Stomach smooth muscle (tissue), 2 donors: ENCODE results near the gene PVR.

Experiments used
- H3K27ac ChIP-seq: one replicate; pipeline ENCODE4 v1.7.0; 2013; ENCODE audit warnings: mild to moderate bottlenecking, low read length, inconsistent platforms
- H3K27me3 ChIP-seq, 2 donors: one replicate each; pipeline ENCODE4 v1.7.0; 2013; ENCODE audit warnings: low read length in 2 of 2; ENCODE audit not compliant: insufficient read depth in 2 of 2, control insufficient read depth in 1 of 2
- H3K36me3 ChIP-seq, 2 donors: one replicate each; pipeline ENCODE4 v1.7.0; 2013; ENCODE audit warnings: low read length in 2 of 2; ENCODE audit not compliant: control insufficient read depth in 2 of 2, insufficient read depth in 2 of 2
- H3K4me1 ChIP-seq: one replicate; pipeline ENCODE4 v1.7.0; 2013; ENCODE audit warnings: low read length; ENCODE audit not compliant: control insufficient read depth, insufficient read depth
- H3K4me3 ChIP-seq, 2 donors: one replicate each; pipeline ENCODE4 v1.7.0; 2013; ENCODE audit warnings: low read length in 2 of 2
- H3K9ac ChIP-seq, 2 donors: one replicate each; pipeline ENCODE4 v1.7.0; 2013; ENCODE audit warnings: low read length in 2 of 2, mild to moderate bottlenecking in 1 of 2
- H3K9me3 ChIP-seq, 2 donors: one replicate each; pipeline ENCODE4 v1.7.0; 2013; ENCODE audit warnings: low read length in 2 of 2; ENCODE audit not compliant: control insufficient read depth in 2 of 2
- donor health status: healthy.
- donor health status: Pancreatic carcinoma.

The PVR gene, protein sequence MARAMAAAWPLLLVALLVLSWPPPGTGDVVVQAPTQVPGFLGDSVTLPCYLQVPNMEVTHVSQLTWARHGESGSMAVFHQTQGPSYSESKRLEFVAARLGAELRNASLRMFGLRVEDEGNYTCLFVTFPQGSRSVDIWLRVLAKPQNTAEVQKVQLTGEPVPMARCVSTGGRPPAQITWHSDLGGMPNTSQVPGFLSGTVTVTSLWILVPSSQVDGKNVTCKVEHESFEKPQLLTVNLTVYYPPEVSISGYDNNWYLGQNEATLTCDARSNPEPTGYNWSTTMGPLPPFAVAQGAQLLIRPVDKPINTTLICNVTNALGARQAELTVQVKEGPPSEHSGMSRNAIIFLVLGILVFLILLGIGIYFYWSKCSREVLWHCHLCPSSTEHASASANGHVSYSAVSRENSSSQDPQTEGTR

DNA sequence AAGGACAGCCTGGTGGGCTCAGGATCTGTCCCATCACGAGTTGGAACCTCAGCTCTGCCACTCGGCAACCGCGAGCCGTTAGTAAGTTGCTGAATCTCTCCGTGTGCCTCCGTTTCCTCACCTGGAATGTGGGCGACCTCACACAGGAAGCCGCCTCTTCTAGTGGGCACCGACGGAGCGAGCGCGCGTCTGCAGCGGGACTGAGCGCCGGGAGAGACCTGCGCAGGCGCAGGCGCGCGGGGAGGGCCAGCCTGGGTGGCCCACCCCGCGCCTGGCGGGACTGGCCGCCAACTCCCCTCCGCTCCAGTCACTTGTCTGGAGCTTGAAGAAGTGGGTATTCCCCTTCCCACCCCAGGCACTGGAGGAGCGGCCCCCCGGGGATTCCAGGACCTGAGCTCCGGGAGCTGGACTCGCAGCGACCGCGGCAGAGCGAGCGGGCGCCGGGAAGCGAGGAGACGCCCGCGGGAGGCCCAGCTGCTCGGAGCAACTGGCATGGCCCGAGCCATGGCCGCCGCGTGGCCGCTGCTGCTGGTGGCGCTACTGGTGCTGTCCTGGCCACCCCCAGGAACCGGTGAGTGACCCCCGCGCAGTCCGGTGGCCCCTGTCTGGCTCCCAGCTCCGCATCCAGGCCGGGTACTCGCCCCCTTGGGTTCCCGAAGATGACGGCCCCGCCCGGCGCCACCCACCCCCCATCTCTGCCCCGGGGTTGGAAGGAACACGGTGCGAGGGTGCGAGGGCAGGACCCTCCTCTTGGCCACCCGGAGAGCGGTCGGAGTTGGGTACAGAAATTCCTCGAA lies at the start of gene PVR:
TSS of gene PVR (plus strand) at position 306 of the 797 bp plus-strand sequence. CDS start at position 493, 187 bp downstream.
- Histone ChIP-seq H3K27ac (no peak within 1 kb of the TSS), H3K9ac (peak within 1 kb of the TSS; percentile 73 to 82), H3K4me1 (peaks cover 11% of the 10 kb centered on the region), H3K4me3 (peak within 1 kb of the TSS; percentile 89 to 91), H3K36me3 (peaks cover 4 to 8% of the 10 kb centered on the region in 2 donors), H3K9me3 (no peaks in the 10 kb centered on the region), H3K27me3 (no peaks in the 10 kb centered on the region)

DNA sequence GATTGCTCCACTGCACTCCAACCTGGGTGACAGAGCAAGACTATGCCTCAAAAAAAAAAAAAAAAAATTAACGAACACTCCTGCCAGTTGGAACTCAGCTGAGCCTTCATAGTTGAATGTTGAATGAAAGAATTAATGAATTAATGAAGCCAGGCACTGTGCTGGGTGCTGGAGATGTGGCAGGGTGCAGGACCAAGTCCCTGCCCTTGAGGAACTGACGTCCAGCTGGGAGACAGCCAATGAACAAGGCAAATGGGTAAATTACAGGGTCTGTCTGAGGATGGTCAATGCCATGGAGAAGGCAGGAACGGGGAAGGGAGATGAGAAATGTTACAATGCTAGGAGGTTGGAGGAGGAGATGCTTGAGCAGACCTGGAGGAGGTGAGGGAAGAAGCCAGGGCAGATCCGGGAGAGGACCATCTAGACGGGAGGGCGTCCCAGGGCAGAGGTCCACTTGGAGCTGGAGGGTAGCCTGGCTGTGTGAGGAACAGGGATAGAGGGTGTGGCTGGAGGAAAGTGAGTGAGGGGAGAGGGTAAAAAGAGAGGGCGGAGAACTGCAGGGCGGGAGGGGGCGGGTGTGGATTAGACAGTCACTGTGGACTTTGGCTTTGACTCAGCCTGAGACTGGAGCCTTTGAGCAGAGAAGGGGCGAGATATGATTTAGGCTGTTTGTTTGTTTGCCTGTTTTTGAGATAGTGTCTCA lies 47.1 kb upstream of the PVR start:
- Histone ChIP-seq H3K4me3 (no peak overlapping the region), H3K9ac (no peak overlapping the region), H3K4me1 (no peaks in the 10 kb centered on the region), H3K27ac (no peak overlapping the region), H3K27me3 (peaks cover 3 to 17% of the 10 kb centered on the region in 2 donors), H3K9me3 (peaks cover 0 to 7% of the 10 kb centered on the region in 2 donors), H3K36me3 (no peaks in the 10 kb centered on the region)

DNA sequence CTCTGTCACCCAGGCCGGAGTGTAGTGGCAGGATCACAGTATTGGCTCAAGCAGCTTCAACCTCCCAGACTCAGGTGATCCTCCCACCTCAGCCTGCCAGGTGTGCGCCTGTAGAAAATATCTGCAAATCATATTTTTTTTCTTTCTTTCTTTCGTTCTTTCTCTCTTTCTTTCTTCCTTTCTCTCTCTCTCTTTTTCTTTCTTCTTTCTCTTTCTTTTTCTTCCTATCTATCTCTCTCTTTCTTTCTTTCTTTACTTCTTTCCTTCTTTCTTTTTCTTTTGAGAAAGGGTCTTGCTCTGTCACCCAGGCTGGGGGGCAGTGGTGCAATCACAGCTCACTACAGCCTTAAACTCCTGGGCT lies 46.6 kb upstream of the PVR start:
- H3K4me1 ChIP-seq, result no peaks in the 10 kb centered on the region
- no peak overlapping the region for H3K9ac ChIP-seq
- H3K9me3 ChIP-seq, result peaks cover 0 to 7% of the 10 kb centered on the region in 2 donors
- no peaks in the 10 kb centered on the region for H3K36me3 ChIP-seq
- no peak overlapping the region for H3K4me3 ChIP-seq
- peaks cover 3 to 17% of the 10 kb centered on the region in 2 donors for H3K27me3 ChIP-seq
- H3K27ac ChIP-seq, result no peak overlapping the region

DNA sequence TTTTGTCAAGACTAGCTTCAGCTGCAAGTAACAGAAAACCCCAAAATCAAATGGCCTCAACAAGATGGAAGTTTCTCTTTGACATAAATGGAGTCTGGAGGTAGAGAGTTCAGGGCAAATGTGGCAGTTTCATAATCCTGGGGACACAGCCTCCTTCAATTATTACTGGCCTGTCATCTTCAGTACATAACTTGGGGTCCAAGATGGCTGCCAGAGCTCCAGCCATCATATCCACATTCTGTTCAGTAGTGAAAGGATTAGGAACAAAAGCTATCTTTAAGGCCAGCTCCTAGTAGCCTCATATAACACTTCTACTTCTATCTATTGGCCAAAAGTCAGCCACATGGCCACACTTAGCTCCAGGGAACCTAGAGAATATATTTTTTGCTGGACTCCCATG lies 45.4 kb upstream of the PVR start:
- no peak overlapping the region for H3K27ac ChIP-seq
- no peaks in the 10 kb centered on the region for H3K4me1 ChIP-seq
- H3K27me3 ChIP-seq, result peaks cover 0 to 20% of the 10 kb centered on the region in 2 donors

DNA sequence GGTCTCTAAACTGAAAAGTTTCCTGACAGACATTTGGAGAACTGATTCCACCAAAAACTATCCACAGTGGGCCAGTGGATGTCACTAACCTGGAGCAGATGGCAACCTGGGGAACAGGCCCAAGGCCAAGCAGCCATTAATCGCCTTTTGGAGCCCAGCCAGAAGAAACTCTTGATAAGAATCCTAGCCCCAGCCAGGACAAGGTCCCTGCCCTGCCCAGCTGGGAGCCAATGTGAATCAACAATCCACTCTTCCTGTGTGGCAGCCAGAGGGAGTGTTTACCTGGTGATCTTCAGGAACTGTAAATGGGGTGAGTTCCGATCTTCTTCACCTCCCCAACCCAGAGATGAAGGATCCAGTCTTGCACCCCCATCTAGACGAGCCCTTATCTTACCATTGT lies 44.8 kb upstream of the PVR start:
- Histone ChIP-seq H3K36me3 (no peaks in the 10 kb centered on the region), H3K9me3 (peaks cover 0 to 7% of the 10 kb centered on the region in 2 donors), H3K9ac (no peak overlapping the region), H3K27me3 (peaks cover 0 to 21% of the 10 kb centered on the region in 2 donors), H3K4me3 (no peak overlapping the region), H3K4me1 (no peaks in the 10 kb centered on the region), H3K27ac (no peak overlapping the region)

More for the DNA sequence above, 45.4 kb upstream of the PVR start:
- Histone ChIP-seq H3K9me3 (peaks cover 0 to 7% of the 10 kb centered on the region in 2 donors), H3K4me3 (no peak overlapping the region), H3K36me3 (no peaks in the 10 kb centered on the region), H3K9ac (no peak overlapping the region)

DNA sequence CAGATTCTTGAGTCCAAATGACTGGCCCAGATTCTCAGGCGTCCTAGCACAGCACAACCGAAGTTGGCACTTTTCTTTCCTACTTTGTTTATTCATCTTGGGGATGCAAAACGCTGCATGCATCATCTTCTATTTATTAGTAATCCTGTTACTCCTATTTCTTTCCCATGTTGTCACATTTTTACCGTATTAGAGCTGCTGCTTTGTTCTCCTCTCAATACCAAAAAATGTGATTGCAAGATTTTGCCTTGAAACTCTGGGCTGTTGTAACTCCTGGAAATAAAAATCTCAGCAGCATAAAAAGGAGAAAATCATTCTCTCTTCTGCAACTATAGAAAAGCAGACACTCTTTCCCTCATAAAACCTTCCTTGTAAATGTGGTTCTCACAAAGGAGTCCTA lies 43.2 kb upstream of the PVR start:
- Histone ChIP-seq H3K9me3 (peaks cover 0 to 7% of the 10 kb centered on the region in 2 donors), H3K27me3 (peaks cover 0 to 28% of the 10 kb centered on the region in 2 donors), H3K4me3 (no peak overlapping the region), H3K9ac (no peak overlapping the region), H3K27ac (no peak overlapping the region), H3K36me3 (no peaks in the 10 kb centered on the region), H3K4me1 (no peaks in the 10 kb centered on the region)

DNA sequence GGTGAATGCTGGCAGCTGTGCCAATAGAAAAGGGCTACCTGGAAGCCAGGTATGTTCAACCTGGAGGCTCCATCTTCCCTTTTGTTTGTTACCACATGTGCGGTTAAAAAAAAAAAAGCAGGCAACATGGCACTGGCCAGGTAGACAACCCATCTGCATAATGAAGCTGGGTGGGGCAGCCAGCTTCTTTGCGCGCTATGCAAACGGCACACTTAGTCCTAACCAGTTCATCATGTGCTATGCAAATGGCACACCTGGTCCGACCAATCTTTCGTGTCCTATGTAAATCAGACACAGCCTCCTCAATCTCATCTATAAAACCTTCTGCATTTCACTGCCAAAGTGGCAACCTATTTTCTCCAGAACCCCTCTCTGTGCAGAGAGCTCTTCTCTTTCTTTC lies 41.6 kb upstream of the PVR start:
- Histone ChIP-seq H3K36me3 (no peaks in the 10 kb centered on the region), H3K4me3 (no peak overlapping the region), H3K27ac (no peak overlapping the region), H3K27me3 (peaks cover 0 to 34% of the 10 kb centered on the region in 2 donors), H3K4me1 (no peaks in the 10 kb centered on the region), H3K9ac (no peak overlapping the region), H3K9me3 (peaks cover 0 to 7% of the 10 kb centered on the region in 2 donors)

DNA sequence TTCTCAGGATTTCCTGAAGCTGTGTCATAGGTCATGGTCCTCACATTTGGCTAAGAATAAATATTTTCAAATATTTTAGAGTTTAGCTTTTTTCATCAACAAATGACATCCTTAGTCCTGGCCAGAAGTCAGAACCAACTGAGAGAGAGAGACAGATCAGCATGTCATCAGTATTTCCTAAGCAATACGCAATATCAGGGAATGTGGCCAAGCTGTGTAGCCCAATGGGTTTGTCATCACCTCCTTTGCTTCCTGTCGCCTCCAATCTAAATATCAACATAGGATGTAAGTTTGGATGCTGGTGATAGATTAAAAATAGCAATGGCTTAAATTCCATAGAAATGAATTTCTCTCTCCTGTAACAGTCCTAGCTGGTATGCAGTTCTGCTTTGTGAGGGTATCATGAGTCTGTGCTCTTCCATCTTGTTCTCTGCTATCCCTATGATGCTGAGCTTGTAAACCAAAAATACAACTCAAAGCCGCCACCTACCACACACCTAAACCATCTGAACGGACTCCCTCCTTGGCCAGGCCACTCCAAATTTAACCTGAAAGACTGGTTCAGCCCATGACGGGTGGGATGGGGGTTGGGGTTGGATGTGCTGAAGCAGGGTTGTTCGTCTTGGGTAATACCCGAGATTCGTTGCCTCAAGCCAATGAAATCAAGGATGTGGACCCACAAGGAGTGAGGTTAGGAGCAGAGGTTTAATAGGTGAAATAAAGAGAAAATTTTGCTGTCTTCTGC lies 40.3 kb upstream of the PVR start:
- no peak overlapping the region for H3K4me3 ChIP-seq
- peaks cover 0 to 29% of the 10 kb centered on the region in 2 donors for H3K27me3 ChIP-seq
- no peaks in the 10 kb centered on the region for H3K4me1 ChIP-seq
- no peak overlapping the region for H3K27ac ChIP-seq
- H3K9me3 ChIP-seq, result no peaks in the 10 kb centered on the region
- H3K36me3 ChIP-seq, result no peaks in the 10 kb centered on the region
- no peak overlapping the region for H3K9ac ChIP-seq

DNA sequence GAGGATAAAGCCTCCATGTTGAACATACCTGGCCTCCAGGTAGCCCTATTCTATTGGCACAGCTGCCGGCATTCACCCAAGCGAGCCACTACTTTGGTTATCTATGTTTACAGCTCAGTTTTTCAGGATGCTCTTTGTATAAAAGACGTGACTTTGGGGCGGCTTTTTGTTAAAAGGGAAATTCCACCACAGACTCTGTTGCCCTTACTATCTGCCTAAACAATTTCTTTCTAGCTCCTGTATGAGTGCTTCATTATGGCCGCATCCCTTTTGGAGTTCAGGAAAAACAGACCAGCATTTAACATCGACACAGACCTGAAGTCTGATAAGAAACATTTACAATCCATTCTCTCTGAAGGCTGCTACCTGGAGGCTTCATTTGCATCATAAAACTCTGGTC lies 39.5 kb upstream of the PVR start:
- no peaks in the 10 kb centered on the region for H3K9me3 ChIP-seq
- no peaks in the 10 kb centered on the region for H3K36me3 ChIP-seq
- H3K4me3 ChIP-seq, result no peak overlapping the region
- no peaks in the 10 kb centered on the region for H3K4me1 ChIP-seq
- no peak overlapping the region for H3K9ac ChIP-seq
- no peak overlapping the region for H3K27ac ChIP-seq
- H3K27me3 ChIP-seq, result peaks cover 0 to 25% of the 10 kb centered on the region in 2 donors

DNA sequence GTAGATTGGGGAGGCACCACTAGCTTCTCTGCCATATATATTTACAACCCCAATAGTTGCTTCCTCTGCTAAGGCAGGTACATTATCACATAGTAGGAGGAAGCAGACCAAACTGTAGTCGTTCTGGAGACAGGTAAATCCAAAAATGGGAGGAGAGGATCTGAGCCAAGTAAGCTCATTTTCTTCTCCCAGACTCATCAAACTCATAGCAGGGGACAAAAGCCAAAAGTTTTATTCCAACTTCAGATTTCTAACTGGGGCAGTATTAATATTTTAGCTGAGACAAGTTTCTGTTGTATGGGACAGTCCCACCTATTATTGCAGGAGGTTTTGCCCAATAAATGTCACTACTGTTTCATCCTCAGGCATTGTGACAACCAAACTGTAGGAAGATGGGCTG lies 38.2 kb upstream of the PVR start:
- Histone ChIP-seq H3K9ac (no peak overlapping the region), H3K4me3 (no peak overlapping the region), H3K4me1 (no peaks in the 10 kb centered on the region), H3K9me3 (no peaks in the 10 kb centered on the region), H3K27me3 (peaks cover 0 to 23% of the 10 kb centered on the region in 2 donors), H3K36me3 (no peaks in the 10 kb centered on the region), H3K27ac (no peak overlapping the region)
